RWPE2 (cell line): Measurements from ENCODE around the gene WDCP.

Source experiments
- ATAC-seq: fragments of 200-7000 bp; cut with Tn5 transposase; 3 replicates; pipeline ENCODE4 v1.9.1; 2021; ENCODE audit warnings: low read depth
- DNase-seq: peaks from one replicate; pipeline ENCODE4 v3.0.0-alpha.2; 2020; ENCODE audit warnings: low spot score
- H3K27ac ChIP-seq: fragments of 450-650 bp; 2 replicates; pipeline ENCODE4 v1.5.1; 2017; ENCODE audit warnings: mild to moderate bottlenecking; ENCODE audit not compliant: poor library complexity, severe bottlenecking
- H3K27me3 ChIP-seq: fragments of 250-450 bp; sonication (Bioruptor Pico); 2 replicates; pipeline ENCODE4 v1.5.1; 2021; ENCODE audit warnings: mild to moderate bottlenecking, moderate library complexity; ENCODE audit not compliant: insufficient read depth, poor library complexity, severe bottlenecking
- H3K36me3 ChIP-seq: fragments of 250-450 bp; sonication (Bioruptor Pico); 2 replicates; pipeline ENCODE4 v1.5.1; 2020; ENCODE audit warnings: low read depth, mild to moderate bottlenecking, moderate library complexity
- H3K4me1 ChIP-seq: fragments of 250-450 bp; sonication (Bioruptor Pico); 2 replicates; pipeline ENCODE4 v1.5.1; 2021; ENCODE audit warnings: mild to moderate bottlenecking, moderate library complexity; ENCODE audit not compliant: insufficient read depth, poor library complexity, severe bottlenecking
- H3K4me3 ChIP-seq: fragments of 250-450 bp; sonication (Bioruptor Pico); 2 replicates; pipeline ENCODE4 v1.5.1; 2021; ENCODE audit warnings: mild to moderate bottlenecking, moderate library complexity; ENCODE audit not compliant: severe bottlenecking
- H3K9me3 ChIP-seq: fragments of 250-450 bp; sonication (Bioruptor Pico); 2 replicates; pipeline ENCODE4 v1.5.1; 2021; ENCODE audit warnings: mild to moderate bottlenecking, moderate library complexity; ENCODE audit not compliant: severe bottlenecking
- TF ChIP-seq, protein P1 (sequence below): fragments of 450-650 bp; IDR thresholded peaks from one replicate; pipeline ENCODE4 v1.5.1; 2017; ENCODE audit warnings: mild to moderate bottlenecking, moderate library complexity; ENCODE audit not compliant: poor library complexity, severe bottlenecking

Gene WDCP

DNA sequence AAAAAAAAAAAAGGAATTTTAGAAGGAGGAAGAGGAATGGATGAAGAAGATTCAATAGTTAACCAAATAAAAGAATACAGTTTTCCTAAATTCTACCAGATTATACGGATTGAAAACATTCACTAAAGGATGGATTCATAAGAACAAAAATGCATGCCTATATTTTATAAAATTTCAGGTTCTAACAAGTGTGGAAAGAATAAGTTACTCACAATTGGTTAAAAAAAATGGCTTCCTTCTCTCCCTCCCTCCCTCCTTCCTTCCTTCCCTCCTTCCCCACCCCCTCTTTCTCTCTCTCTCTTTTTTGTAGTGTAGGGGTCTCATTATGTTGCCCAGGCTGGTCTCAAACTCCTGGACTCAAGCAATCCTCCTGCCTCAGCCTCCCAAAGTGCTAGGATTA is 39.0 kb upstream of the WDCP start:
- Histone ChIP-seq H3K27ac (no peak overlapping the region), H3K27me3 (no peaks in the 10 kb centered on the region), H3K36me3 (peaks cover 16% of the 10 kb centered on the region), H3K9me3 (no peaks in the 10 kb centered on the region), H3K4me3 (no peak overlapping the region), H3K4me1 (peaks cover 10% of the 10 kb centered on the region)
- TF ChIP-seq, protein P1, sequence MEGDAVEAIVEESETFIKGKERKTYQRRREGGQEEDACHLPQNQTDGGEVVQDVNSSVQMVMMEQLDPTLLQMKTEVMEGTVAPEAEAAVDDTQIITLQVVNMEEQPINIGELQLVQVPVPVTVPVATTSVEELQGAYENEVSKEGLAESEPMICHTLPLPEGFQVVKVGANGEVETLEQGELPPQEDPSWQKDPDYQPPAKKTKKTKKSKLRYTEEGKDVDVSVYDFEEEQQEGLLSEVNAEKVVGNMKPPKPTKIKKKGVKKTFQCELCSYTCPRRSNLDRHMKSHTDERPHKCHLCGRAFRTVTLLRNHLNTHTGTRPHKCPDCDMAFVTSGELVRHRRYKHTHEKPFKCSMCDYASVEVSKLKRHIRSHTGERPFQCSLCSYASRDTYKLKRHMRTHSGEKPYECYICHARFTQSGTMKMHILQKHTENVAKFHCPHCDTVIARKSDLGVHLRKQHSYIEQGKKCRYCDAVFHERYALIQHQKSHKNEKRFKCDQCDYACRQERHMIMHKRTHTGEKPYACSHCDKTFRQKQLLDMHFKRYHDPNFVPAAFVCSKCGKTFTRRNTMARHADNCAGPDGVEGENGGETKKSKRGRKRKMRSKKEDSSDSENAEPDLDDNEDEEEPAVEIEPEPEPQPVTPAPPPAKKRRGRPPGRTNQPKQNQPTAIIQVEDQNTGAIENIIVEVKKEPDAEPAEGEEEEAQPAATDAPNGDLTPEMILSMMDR, result no peak
- ATAC-seq (no peak), DNase-seq (no peak)

DNA sequence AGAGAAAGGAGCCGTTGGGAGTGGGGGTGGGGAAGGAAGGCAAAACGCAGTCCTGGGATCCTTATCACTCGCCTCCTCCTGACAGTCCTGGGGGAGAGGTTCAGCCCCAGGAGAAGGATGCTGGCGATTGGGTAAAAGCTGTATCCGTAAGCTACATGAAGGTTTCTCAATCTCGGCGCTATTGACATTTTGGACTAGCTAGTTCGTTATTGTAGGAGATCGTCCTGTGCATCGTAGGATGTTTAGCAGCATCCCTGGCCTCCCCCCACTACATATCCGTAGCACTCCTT is 38.0 kb upstream of the WDCP start:
- TF ChIP-seq, protein P1, result no peak
- Histone ChIP-seq H3K9me3 (no peaks in the 10 kb centered on the region), H3K36me3 (peaks cover 16% of the 10 kb centered on the region), H3K27me3 (no peaks in the 10 kb centered on the region), H3K4me3 (peak overlapping the region; percentile 51), H3K27ac (peak overlapping the region; percentile 93), H3K4me1 (peaks cover 10% of the 10 kb centered on the region)
- DNase-seq (no peak), ATAC-seq (no peak)

DNA sequence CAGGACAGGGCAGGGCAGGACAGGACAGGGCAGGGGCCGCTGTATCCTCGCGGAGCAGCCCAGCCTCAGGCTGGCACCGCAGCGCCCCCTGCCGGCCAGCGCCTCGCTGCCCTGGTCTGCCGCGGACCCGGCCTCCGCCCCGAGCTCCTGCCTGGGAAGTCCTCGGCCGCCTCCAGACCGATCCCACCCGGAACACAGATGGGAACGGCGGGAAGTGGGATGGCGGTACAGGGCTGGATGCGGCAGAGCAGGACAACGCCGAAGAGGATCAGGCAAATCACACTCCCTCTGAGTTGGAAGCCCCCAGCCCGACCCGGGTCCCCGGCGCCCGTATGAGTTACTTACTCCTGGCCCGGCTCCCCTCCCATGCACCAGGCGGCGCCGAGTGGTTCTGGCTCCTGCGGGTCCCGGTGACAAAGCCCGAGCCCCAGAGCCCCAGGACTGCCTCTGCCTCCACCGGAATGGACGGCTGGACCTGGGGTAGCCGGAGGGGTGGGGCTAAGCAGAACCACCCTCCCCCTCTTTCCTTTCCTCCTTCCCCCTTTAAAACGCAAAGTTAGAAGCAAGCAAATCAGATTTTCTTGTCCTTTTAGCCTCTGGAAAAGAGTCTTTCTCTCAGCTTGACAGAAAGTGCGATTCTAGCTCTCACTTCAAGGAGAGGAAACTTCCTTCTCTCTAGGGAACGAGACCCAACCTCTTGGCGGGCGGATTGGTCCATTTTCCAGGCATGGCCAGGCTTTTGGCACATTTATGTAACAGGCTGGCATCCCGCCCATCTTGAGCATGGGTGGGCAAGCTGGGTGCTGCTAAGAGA is 37.4 kb upstream of the WDCP start, which contains the start of gene TP53I3:
TSS of gene TP53I3 (minus strand) at position 449 of the 814 bp plus-strand sequence. CDS start 508 bp downstream, outside the sequence.
- peaks cover 20% of the 10 kb centered on the region for H3K36me3 ChIP-seq
- peaks cover 10% of the 10 kb centered on the region for H3K4me1 ChIP-seq

DNA sequence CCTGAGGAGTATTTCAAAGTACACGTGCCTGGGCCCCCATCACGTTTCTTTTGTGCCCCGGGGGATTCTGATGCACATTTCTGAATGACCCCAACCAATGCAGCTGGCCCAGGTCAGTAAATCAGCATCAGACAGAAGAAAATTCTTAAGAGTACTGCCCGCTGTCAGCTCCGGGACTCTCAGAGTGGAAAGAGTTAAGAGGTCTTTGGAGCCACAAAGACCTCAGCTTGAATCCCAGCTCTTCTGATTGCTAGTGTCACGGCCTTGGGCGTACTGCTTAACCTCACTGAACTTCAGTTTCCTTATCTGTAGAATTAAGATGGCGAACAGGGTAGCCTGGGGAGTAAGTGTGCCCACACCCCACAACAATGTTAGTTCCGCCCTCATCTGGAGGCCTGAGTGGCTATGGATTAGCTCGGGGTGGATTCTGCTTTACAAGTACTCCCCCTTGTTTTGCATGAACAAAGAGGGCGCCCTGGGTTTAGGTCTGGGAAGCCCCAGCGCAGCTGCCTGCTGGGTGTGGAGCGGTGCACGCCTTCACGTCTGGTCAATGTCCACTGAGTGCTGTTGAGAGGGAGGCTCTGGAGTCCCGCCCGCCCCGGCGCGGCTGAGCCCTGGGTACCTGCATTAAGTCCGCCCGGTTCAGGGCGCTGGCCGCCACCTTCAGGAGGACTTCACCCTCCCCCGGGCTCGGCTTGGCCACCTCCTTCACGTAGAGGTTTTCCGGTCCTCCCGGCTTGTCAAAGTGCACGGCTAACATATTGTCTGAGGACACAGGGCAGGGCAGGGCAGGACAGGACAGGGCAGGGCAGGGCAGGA is 36.6 kb upstream of the WDCP start:
- ATAC-seq, result peak; percentile 76
- TF ChIP-seq, protein P1, result no peak
- peak overlapping the region; percentile 51 for H3K4me3 ChIP-seq
- no peaks in the 10 kb centered on the region for H3K27me3 ChIP-seq
- DNase-seq, result peak; percentile 93
- H3K4me1 ChIP-seq, result peaks cover 10% of the 10 kb centered on the region
- H3K9me3 ChIP-seq, result no peaks in the 10 kb centered on the region
- H3K36me3 ChIP-seq, result peaks cover 23% of the 10 kb centered on the region
- peak overlapping the region; percentile 93 for H3K27ac ChIP-seq

More for the DNA sequence above, 37.4 kb upstream of the WDCP start, which contains the start of gene TP53I3:
- no peaks in the 10 kb centered on the region for H3K9me3 ChIP-seq
- H3K27me3 ChIP-seq, result no peaks in the 10 kb centered on the region
- ATAC-seq (peak; percentile 84), DNase-seq (peak; percentile 90)
- TF ChIP-seq, protein P1, result peak; percentile 98
- H3K27ac ChIP-seq, result peak within 1 kb of the TSS; percentile 93
- peak within 1 kb of the TSS; percentile 51 for H3K4me3 ChIP-seq
